Ishikawa (cell line): ENCODE results near the gene TNRC6A.

Experiments used
- CEBPB ChIP-seq: IDR thresholded peaks from 2 replicates; pipeline ENCODE4 v1.6.1; 2012
- EGR1 ChIP-seq: IDR thresholded peaks from 2 replicates; pipeline ENCODE4 v1.6.1; 2012
- EP300 ChIP-seq: IDR thresholded peaks from 2 replicates; pipeline ENCODE4 v1.6.1; 2012; ENCODE audit warnings: borderline replicate concordance
- FOXM1 ChIP-seq: IDR thresholded peaks from 2 replicates; pipeline ENCODE4 v1.6.1; 2012; ENCODE audit warnings: low read depth, borderline replicate concordance
- MAX ChIP-seq: IDR thresholded peaks from 2 replicates; pipeline ENCODE4 v1.6.1; 2012
- NFIC ChIP-seq: IDR thresholded peaks from 2 replicates; pipeline ENCODE4 v1.6.1; 2012
- RAD21 ChIP-seq: IDR thresholded peaks from 2 replicates; pipeline ENCODE4 v1.6.1; 2012; ENCODE audit warnings: low read depth
- TAF1 ChIP-seq: IDR thresholded peaks from 2 replicates; pipeline ENCODE4 v1.6.1; 2012; ENCODE audit warnings: low read depth, mild to moderate bottlenecking
- USF1 ChIP-seq: IDR thresholded peaks from 2 replicates; pipeline ENCODE4 v1.6.1; 2012
- YY1 ChIP-seq: IDR thresholded peaks from 2 replicates; pipeline ENCODE4 v1.6.1; 2012; ENCODE audit warnings: low read depth
- ZBTB7A ChIP-seq: IDR thresholded peaks from 2 replicates; pipeline ENCODE4 v1.6.1; 2012; ENCODE audit warnings: low read depth

GRCh38 chr16:24683250-24683649 is 46.2 kb upstream of the TNRC6A start:
- TF ChIP-seq RAD21 (no peak), FOXM1 (no peak), MAX (no peak), NFIC (no peak), EP300 (no peak), YY1 (no peak), ZBTB7A (no peak), CEBPB (no peak), EGR1 (no peak), TAF1 (no peak), USF1 (no peak)
